HepG2 (cell line): ENCODE data around the gene DOCK1. TPM values are rescaled to one million over a fixed set of nuclear protein-coding genes. Genes with fewer than 3 reads are reported as not detected.

Source experiments
- ATAC-seq: fragments of 200-7000 bp; cut with Tn5 transposase; 3 replicates; pipeline ENCODE4 v1.9.1; 2020; ENCODE audit warnings: mild to moderate bottlenecking, moderate library complexity
- BruUV-seq: library from RNA; stranded (reverse); fragments of 400-500 nt; replicated peaks from 2 replicates; lab custom pipeline; 2021; lab: Mats Ljungman, UMichigan
- CTCF ChIA-PET: fragments of 300-600 bp; formaldehyde crosslinking; extraction: SDS; loops from one replicate; lab custom pipeline; 2021; ENCODE audit warnings: low total read pairs, inconsistent platforms, low intra/inter-chr PET ratio; lab: Yijun Ruan, JAX
- POLR2A ChIA-PET: fragments of 350-600 bp; sonication (Branson Sonifier 250); formaldehyde crosslinking; loops from one replicate; lab custom pipeline; 2020; ENCODE audit warnings: antibody characterized with exemption, inconsistent platforms; lab: Yijun Ruan, JAX
- DNase-seq: peaks from one replicate; pipeline ENCODE4 v3.0.0-alpha.2; 2015; ENCODE audit warnings: low spot score
- FAIRE-seq: peaks from 3 replicates; lab custom pipeline; 2011; peaks lifted over from hg19 to GRCh38; lab: Jason Lieb, UNC
- H2AFZ ChIP-seq: one replicate; pipeline ENCODE4 v1.6.1; 2011; ENCODE audit warnings: low read length, inconsistent platforms
- H3K27ac ChIP-seq: fragments of 300-600 bp; 3 replicates; pipeline ENCODE4 v1.8.0; 2011; ENCODE audit warnings: mixed run types, mild to moderate bottlenecking, mixed read lengths, low read length, inconsistent platforms; ENCODE audit not compliant: insufficient read depth; ENCODE audit errors: extremely low read length
- H3K27me3 ChIP-seq, 2 experiments: fragments of 200-600 bp in 1 of 2; 2 replicates in 1 of 2; 3 replicates in 1 of 2; pipeline versions ENCODE4 v1.6.0 to v1.8.0; 2011; ENCODE audit warnings: low read length in 2 of 2, mild to moderate bottlenecking in 2 of 2, moderate library complexity in 2 of 2, inconsistent platforms in 1 of 2; ENCODE audit not compliant: insufficient read depth in 2 of 2, control insufficient read depth in 1 of 2
- H3K36me3 ChIP-seq, 2 experiments: fragments of 200-600 bp in 1 of 2; replicated peaks in 1 of 2; 2 replicates in 1 of 2; 3 replicates in 1 of 2; pipeline versions ENCODE4 v1.5.1 to v1.8.0; 2011; ENCODE audit warnings: low read length in 2 of 2, inconsistent platforms in 1 of 2; ENCODE audit not compliant: insufficient read depth in 2 of 2, control insufficient read depth in 1 of 2
- H3K4me1 ChIP-seq: 2 replicates; pipeline ENCODE4 v1.5.1; 2012; ENCODE audit warnings: low read length, inconsistent platforms; ENCODE audit not compliant: insufficient read depth
- H3K4me2 ChIP-seq: 2 replicates; pipeline ENCODE4 v1.6.0; 2011; ENCODE audit warnings: low read depth, low read length, inconsistent platforms
- H3K4me3 ChIP-seq, 3 experiments: fragments of 200-600 bp in 1 of 3; sonication (generic), shearing (Covaris generic) in 1 of 3; replicated peaks in 1 of 3; 2 replicates each; pipeline ENCODE4 v1.5.1; 2011 to 2016; ENCODE audit warnings: low read length in 3 of 3, inconsistent platforms in 2 of 3, low read depth in 2 of 3, mild to moderate bottlenecking in 2 of 3, control low read depth in 1 of 3, mixed read lengths in 1 of 3; ENCODE audit not compliant: insufficient read depth in 1 of 3
- H3K79me2 ChIP-seq: one replicate; pipeline ENCODE4 v1.6.1; 2011; ENCODE audit warnings: low read length, inconsistent platforms; ENCODE audit not compliant: insufficient read depth
- H3K9ac ChIP-seq: 2 replicates; pipeline ENCODE4 v1.6.0; 2011; ENCODE audit warnings: mild to moderate bottlenecking, low read depth, low read length, inconsistent platforms; ENCODE audit not compliant: insufficient read depth
- H3K9me3 ChIP-seq: 2 replicates; pipeline ENCODE4 v1.5.1; 2012; ENCODE audit warnings: mild to moderate bottlenecking, low read length
- H4K20me1 ChIP-seq: 2 replicates; pipeline ENCODE4 v1.6.0; 2011; ENCODE audit warnings: inconsistent platforms, mild to moderate bottlenecking, low read length, moderate library complexity; ENCODE audit not compliant: insufficient read depth
- CC2D1A ChIP-seq: sonication (generic); formaldehyde crosslinking; IDR thresholded peaks from 2 replicates; pipeline ENCODE4 v1.8.1; 2023; ENCODE audit warnings: mild to moderate bottlenecking, missing genetic modification reagents
- CHD2 ChIP-seq: IDR thresholded peaks from 2 replicates; pipeline ENCODE4 v1.6.1; 2011; ENCODE audit warnings: low read depth, low read length, improper control_type of control experiment
- FOXC1 ChIP-seq: sonication (generic); formaldehyde crosslinking; IDR thresholded peaks from 2 replicates; pipeline ENCODE4 v1.8.0; 2022; ENCODE audit warnings: mild to moderate bottlenecking, missing genetic modification reagents, borderline replicate concordance
- HDAC2 ChIP-seq: sonication (generic); formaldehyde crosslinking; IDR thresholded peaks from 2 replicates; pipeline ENCODE4 v1.4.0; 2020; ENCODE audit warnings: missing genetic modification reagents
- MAFF ChIP-seq: IDR thresholded peaks from 2 replicates; pipeline ENCODE4 v1.6.1; 2011; ENCODE audit warnings: low read depth, low read length, improper control_type of control experiment
- MAFK ChIP-seq, 2 experiments: IDR thresholded peaks in 1 of 2; conservative IDR thresholded peaks in 1 of 2; 2 replicates each; pipeline ENCODE4 v1.6.1; 2011; ENCODE audit warnings: improper control_type of control experiment in 2 of 2, low read length in 2 of 2
- NCOA2 ChIP-seq: sonication (generic); formaldehyde crosslinking; IDR thresholded peaks from 2 replicates; pipeline ENCODE4 v1.8.0; 2022; ENCODE audit warnings: inconsistent platforms
- SMAD3 ChIP-seq: sonication (generic); formaldehyde crosslinking; IDR thresholded peaks from 2 replicates; pipeline ENCODE4 v1.4.0; 2020; ENCODE audit warnings: missing genetic modification reagents
- SRY ChIP-seq: sonication (generic); formaldehyde crosslinking; IDR thresholded peaks from 2 replicates; pipeline ENCODE4 v1.8.0; 2022; ENCODE audit warnings: mild to moderate bottlenecking, missing genetic modification reagents
- ZNF350 ChIP-seq: sonication (generic); formaldehyde crosslinking; IDR thresholded peaks from 2 replicates; pipeline ENCODE4 v1.4.0; 2020; ENCODE audit warnings: mild to moderate bottlenecking, low read depth, missing genetic modification reagents, borderline replicate concordance
- ZNF768 ChIP-seq: sonication (generic); formaldehyde crosslinking; IDR thresholded peaks from 2 replicates; pipeline ENCODE4 v1.4.0; 2020; ENCODE audit warnings: missing genetic modification reagents
- ZNF792 ChIP-seq: IDR thresholded peaks from 2 replicates; pipeline ENCODE4 v1.6.1; 2016
- ZNF879 ChIP-seq: sonication (generic); formaldehyde crosslinking; IDR thresholded peaks from 2 replicates; pipeline ENCODE4 v1.8.1; 2023; ENCODE audit warnings: missing genetic modification reagents
- WGBS: methylation state at CpG from one replicate; pipeline ENCODE4 v1.1.6; 2017; ENCODE audit warnings: low lambda C conversion rate; 5-methylcytosine and 5-hydroxymethylcytosine counted together
- in situ Hi-C: cut with HindIII; loops from 2 replicates; pipeline ENCODE4 v1.10.0; 2017; ENCODE audit warnings: low pct_unique_long_range_greater_than_20kb; ENCODE audit not compliant: extremely low pct_ligation_motif_present
- intact Hi-C: fragments of 100-400 bp; cut with micrococcal nuclease; formaldehyde crosslinking; loops from one replicate; pipeline ENCODE4 v1.10.0; 2022; ENCODE audit not compliant: unreplicated experiment
- polyA plus RNA-seq, 8 experiments: library from polyadenylated mRNA; depleted of rRNA in 3 of 8; stranded (reverse) in 7 of 8; unstranded in 1 of 8; fragments of >200 nt; fragmentation: Illumina TruSeq in 4 of 8; extraction: Trizol in 4 of 8; gene quantifications; 2 replicates each; pipeline versions ENCODE4 v1.2.1 to v1.2.3, GENCODE V29; 2011 to 2016; ENCODE audit warnings: low read depth in 4 of 8, missing spikeins in 1 of 8, mixed read lengths in 1 of 8; ENCODE audit not compliant: insufficient read depth in 1 of 8
- total RNA-seq, 5 experiments: library from RNA; depleted of rRNA; stranded (reverse); fragments of >200 nt; fragmentation: Illumina TruSeq; extraction: Trizol; gene quantifications; 2 replicates each; pipeline ENCODE4 v1.2.3, GENCODE V29; 2016; ENCODE audit warnings: low read depth in 1 of 5

DOCK1 gene
- total and polyA plus RNA-seq, 2 of the 13 experiments (the other 11 are each of a cell fraction or from before 2014, with no cell fraction given) = 8.3 to 25.5 TPM

- ChIA-PET POLR2A (no interaction called here), CTCF (no interaction called here)
- Histone ChIP-seq H3K4me3 (no peak overlapping the region), H3K27ac (no peak overlapping the region), H3K9me3 (no peaks in the 10 kb centered on the region), H3K79me2 (no peaks in the 10 kb centered on the region), H3K27me3 (no peaks in the 10 kb centered on the region), H3K4me2 (no peak overlapping the region), H3K9ac (no peak overlapping the region), H3K4me1 (peaks cover 47% of the 10 kb centered on the region), H3K36me3 (peaks cover 0 to 11% of the 10 kb centered on the region in 2 experiments; a peak in 1 of 5 replicates), H4K20me1 (no peaks in the 10 kb centered on the region), H2AFZ (no peak overlapping the region)
- TF ChIP-seq HDAC2 (CRISPR knock-in tag) (no peak), SMAD3 (no peak), FOXC1 (CRISPR knock-in tag) (no peak), SRY (CRISPR knock-in tag) (no peak), CC2D1A (no peak), MAFK (conservative IDR thresholded peaks at IDR 0.05 in 1 of 2, IDR thresholded peaks at IDR 0.05 in 1 of 2; ENCODE audit: low read length in 2 of 2) (peak; percentile 44 to 72), MAFF (peak; percentile 51), NCOA2 (CRISPR knock-in tag) (no peak), ZNF879 (CRISPR knock-in tag) (no peak), ZNF768 (CRISPR knock-in tag) (no peak), ZNF350 (CRISPR knock-in tag) (no peak), CHD2 (no peak), ZNF792 (CRISPR knock-in tag) (no peak)
- no peak for DNase-seq
- ATAC-seq = no peak
- FAIRE-seq = no peak
- BruUV-seq = no TSS peak
- in situ Hi-C loops (no loop called here), intact Hi-C loops (no loop called here)
- WGBS = 78% methylated on average over 4 of the region's 4 CpGs
Measured at GRCh38 chr10:127276794-127277462, 371.7 kb downstream of the DOCK1 start.
